ENCODE results near the gene LIN9.
"Not testable (repeated sequence)": the region's sequence is repeated elsewhere in the genome, so short reads cannot be mapped to it uniquely, and the experiment has no call there.

LIN9 gene

DNA sequence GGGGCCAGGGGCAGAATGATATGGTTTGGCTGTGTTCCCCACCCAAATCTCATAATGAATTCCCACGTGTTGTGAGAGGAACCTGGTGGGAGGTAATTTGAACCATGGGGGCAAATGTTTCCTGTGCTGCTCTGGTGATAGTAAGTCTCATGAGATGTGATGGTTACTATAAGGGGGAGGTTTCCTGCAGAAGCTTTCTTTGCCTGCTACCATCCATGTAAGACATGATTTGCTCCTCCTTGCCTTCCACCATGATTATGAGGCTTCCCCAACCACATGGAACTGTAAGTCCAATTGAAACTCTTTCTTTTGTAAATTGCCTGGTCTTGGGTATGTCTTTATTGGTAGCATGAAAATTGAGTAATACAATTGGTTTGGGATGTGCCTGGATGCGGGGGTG lies 33.7 kb upstream of the LIN9 start:
- H3K9me3 Mint-ChIP-seq: peaks cover 16% of the 10 kb centered on the region
- no peak overlapping the region for H3K4me3 Mint-ChIP-seq
- H3K4me1 Mint-ChIP-seq: peaks cover 5% of the 10 kb centered on the region
- no peaks in the 10 kb centered on the region for H3K27me3 Mint-ChIP-seq (ENCODE audit: low read depth)
- TF ChIP-seq, protein P1, sequence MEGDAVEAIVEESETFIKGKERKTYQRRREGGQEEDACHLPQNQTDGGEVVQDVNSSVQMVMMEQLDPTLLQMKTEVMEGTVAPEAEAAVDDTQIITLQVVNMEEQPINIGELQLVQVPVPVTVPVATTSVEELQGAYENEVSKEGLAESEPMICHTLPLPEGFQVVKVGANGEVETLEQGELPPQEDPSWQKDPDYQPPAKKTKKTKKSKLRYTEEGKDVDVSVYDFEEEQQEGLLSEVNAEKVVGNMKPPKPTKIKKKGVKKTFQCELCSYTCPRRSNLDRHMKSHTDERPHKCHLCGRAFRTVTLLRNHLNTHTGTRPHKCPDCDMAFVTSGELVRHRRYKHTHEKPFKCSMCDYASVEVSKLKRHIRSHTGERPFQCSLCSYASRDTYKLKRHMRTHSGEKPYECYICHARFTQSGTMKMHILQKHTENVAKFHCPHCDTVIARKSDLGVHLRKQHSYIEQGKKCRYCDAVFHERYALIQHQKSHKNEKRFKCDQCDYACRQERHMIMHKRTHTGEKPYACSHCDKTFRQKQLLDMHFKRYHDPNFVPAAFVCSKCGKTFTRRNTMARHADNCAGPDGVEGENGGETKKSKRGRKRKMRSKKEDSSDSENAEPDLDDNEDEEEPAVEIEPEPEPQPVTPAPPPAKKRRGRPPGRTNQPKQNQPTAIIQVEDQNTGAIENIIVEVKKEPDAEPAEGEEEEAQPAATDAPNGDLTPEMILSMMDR (IDR thresholded peaks at IDR 0.05; ENCODE audit: unreplicated experiment in 3 of 3): no peak
- no peaks in the 10 kb centered on the region for H3K36me3 Mint-ChIP-seq (ENCODE audit: low read depth)
- no peak overlapping the region for H3K27ac Mint-ChIP-seq

DNA sequence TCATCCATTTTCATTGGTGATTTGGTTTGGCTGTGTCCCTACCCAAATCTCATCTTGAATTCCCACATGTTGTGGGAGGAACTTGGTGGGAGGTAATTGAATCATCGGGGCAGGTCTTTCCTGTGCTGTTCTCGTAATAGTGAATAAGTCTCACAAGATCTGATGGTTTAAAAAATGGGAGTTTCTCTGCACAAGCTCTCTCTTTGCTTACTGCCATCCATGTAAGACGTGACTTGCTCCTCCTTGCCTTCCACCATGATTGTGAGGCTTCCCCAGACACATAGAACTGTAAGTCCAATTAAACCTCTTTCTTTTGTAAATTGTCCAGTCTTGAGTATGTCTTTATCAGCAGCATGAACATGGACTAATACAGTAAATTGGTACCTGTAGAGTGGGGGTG lies 31.1 kb upstream of the LIN9 start:
- not testable (repeated sequence) for H3K36me3 Mint-ChIP-seq (ENCODE audit: low read depth); H3K27ac Mint-ChIP-seq; H3K4me3 Mint-ChIP-seq; H3K27me3 Mint-ChIP-seq (ENCODE audit: low read depth)
- H3K9me3 Mint-ChIP-seq: peaks cover 16% of the 10 kb centered on the region
- H3K4me1 Mint-ChIP-seq: peaks cover 14% of the 10 kb centered on the region

DNA sequence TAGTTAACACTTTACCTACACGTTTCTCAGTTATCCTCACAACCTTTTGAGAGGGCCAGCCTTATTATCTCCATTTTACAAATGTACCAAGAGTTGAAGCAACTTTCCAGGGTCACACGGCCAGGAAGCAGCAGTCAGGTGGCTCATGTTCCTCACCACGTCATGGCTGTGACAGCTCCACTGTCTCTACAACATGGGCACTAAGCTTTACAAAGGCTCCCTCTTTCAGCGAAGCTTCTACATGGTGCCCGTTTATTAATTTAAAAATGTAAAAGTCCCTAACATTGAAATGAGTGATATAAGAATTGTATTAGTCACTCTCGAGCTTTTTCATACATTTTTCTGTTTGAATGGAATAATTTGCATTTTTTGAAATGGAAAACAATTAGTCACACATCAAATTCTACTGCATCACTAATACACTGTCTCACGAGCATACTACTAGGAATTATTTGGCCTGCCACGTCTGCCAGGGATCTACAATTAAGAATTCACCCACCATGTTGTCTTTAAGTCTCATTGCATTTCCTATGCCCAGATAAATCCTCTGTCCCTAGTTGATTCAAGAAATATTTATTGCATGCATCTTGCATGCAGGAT lies 28.4 kb upstream of the LIN9 start:
- H3K4me3 Mint-ChIP-seq: no peak overlapping the region
- peaks cover 19% of the 10 kb centered on the region for H3K4me1 Mint-ChIP-seq
- H3K27me3 Mint-ChIP-seq (ENCODE audit: low read depth): no peaks in the 10 kb centered on the region
- no peak overlapping the region for H3K27ac Mint-ChIP-seq
- H3K36me3 Mint-ChIP-seq (ENCODE audit: low read depth): no peaks in the 10 kb centered on the region
- peaks cover 16% of the 10 kb centered on the region for H3K9me3 Mint-ChIP-seq
- TF ChIP-seq, protein P1 (IDR thresholded peaks at IDR 0.05; ENCODE audit: unreplicated experiment in 3 of 3): no peak

DNA sequence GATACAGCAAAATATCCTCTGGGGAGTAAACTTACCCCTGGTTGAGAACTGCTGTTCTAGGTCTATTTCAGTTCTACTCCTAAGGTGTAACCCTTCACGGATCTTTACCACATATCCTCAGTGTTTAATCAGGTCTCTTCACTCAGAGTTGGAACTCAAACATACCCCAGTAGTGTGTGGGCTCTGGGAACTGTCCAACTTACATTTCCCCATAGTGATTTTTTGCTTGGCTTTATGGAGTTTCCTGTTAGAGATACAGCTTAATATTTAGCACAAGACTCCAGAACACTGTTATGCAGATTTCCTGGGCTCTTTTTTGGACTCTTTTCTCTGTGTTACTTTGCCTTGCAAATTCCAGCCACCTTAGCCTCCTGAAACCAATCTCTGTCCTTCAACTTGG lies 26.7 kb upstream of the LIN9 start:
- Mint-ChIP-seq H3K4me3 (no peak overlapping the region), H3K27me3 (ENCODE audit: low read depth) (no peaks in the 10 kb centered on the region), H3K9me3 (peaks cover 8% of the 10 kb centered on the region), H3K36me3 (ENCODE audit: low read depth) (no peaks in the 10 kb centered on the region), H3K27ac (peak overlapping the region; percentile 17 to 54 (median 35)), H3K4me1 (peaks cover 19% of the 10 kb centered on the region)
- TF ChIP-seq, protein P1 (IDR thresholded peaks at IDR 0.05; ENCODE audit: unreplicated experiment in 3 of 3): no peak

DNA sequence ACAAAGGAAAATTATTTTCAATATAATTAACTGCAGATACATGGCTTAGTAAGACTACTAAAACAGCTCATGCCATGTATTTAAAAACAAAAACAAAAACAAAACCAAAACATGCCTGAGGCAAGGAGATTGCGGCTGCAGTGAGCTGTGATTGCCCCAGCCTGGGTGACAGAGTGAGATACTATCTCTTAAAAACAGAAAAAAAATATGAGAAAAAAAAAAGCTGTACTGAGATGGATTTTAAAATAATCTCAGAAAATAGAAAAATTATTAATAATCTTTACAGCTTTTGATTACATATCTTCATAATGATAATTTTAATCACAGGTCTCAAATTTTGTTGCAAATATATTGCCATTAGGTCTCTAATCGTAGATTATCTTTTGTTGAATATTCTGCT lies 24.0 kb upstream of the LIN9 start:
- TF ChIP-seq, protein P1 (IDR thresholded peaks at IDR 0.05; ENCODE audit: unreplicated experiment in 3 of 3): no peak
- H3K4me3 Mint-ChIP-seq: no peak overlapping the region
- no peaks in the 10 kb centered on the region for H3K27me3 Mint-ChIP-seq (ENCODE audit: low read depth)
- H3K9me3 Mint-ChIP-seq: no peaks in the 10 kb centered on the region
- no peaks in the 10 kb centered on the region for H3K36me3 Mint-ChIP-seq (ENCODE audit: low read depth)
- H3K4me1 Mint-ChIP-seq: peaks cover 16% of the 10 kb centered on the region
- no peak overlapping the region for H3K27ac Mint-ChIP-seq

DNA sequence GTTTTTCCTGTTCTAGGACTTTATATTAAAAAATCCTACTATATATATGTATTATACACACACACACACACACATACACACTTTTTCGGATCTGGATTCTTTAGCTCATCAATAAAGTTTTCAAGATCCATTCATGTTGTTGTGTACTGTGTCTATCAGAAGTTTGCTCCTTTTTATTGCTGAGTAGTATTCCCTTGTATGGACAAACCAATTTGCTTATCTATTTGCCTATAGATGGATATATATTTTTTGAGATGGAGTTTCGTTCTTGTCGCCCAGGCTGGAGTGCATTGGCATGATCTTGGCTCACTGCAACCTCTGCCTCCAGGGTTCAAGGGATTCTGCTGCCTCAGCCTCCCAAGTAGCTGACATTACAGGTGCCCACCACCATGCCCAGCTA lies 20.3 kb upstream of the LIN9 start:
- H3K36me3 Mint-ChIP-seq (ENCODE audit: low read depth): no peaks in the 10 kb centered on the region
- no peaks in the 10 kb centered on the region for H3K27me3 Mint-ChIP-seq (ENCODE audit: low read depth)
- H3K9me3 Mint-ChIP-seq: no peaks in the 10 kb centered on the region
- H3K27ac Mint-ChIP-seq: no peak overlapping the region
- peaks cover 5% of the 10 kb centered on the region for H3K4me1 Mint-ChIP-seq
- no peak overlapping the region for H3K4me3 Mint-ChIP-seq
- TF ChIP-seq, protein P1 (IDR thresholded peaks at IDR 0.05; ENCODE audit: unreplicated experiment in 3 of 3): no peak

All from nephron (organoid).